ENCODE data around the gene DTWD1. TPM values are rescaled to one million over a fixed set of nuclear protein-coding genes. Genes with fewer than 3 reads are reported as not detected.

Gene DTWD1
- total and polyA plus RNA-seq, 4 experiments from 2014 or later = 19.8 to 29.9 (median 25.3) TPM

- H3K4me3 ChIP-seq (ENCODE audit: low read length in 2 of 2) = peak overlapping the region in 1 of 2 donors; percentile 80
- no peak for DNase-seq
Measured at GRCh38 chr15:49621887-49622286, 1.0 kb downstream of the DTWD1 start.

GRCh38 chr15:49622561-49622960, 1.7 kb downstream of the DTWD1 start:
- no peak for DNase-seq
- no peaks in the 10 kb centered on the region for H3K27me3 Mint-ChIP-seq
- intact Hi-C loops (cut with micrococcal nuclease) = loop anchor here (5.0 to 10.0 kb wide), 2 partner anchors 1142 to 1285 kb away; partner anchors contain the start of genes AP4E1 and SPPL2A

More at GRCh38 chr15:49621887-49622286, 1.0 kb downstream of the DTWD1 start:
- intact Hi-C loops (cut with micrococcal nuclease) = loop anchor here (2.0 to 10.0 kb wide), 5 partner anchors 575 to 1285 kb away; partner anchors contain the start of genes AP4E1, CEP152, SECISBP2L and SPPL2A
- ChIA-PET CTCF (ENCODE audit: partially characterized antibody) (no interaction called here), POLR2A (ENCODE audit: partially characterized antibody) (interaction anchor here (1.5 to 3.1 kb wide), 3 partner anchors 20 to 732 kb away, joined by 3 to 23 read pairs (median 10); partner anchors contain the start of genes GABPB1 and SECISBP2L)
- H3K36me3 ChIP-seq (ENCODE audit: insufficient read depth, low read length) = no peaks in the 10 kb centered on the region
- no peaks in the 10 kb centered on the region for H3K27me3 ChIP-seq (ENCODE audit: insufficient read depth, low read length)
- Mint-ChIP-seq H3K4me1 (peaks cover 25 to 51% (median 37%) of the 10 kb centered on the region in 4 donors), H3K4me3 (peak overlapping the region; percentile 95 to 99 (median 98)), H3K36me3 (peaks cover 19 to 25% of the 10 kb centered on the region in 2 donors), H3K27me3 (no peaks in the 10 kb centered on the region), H3K9me3 (peaks cover 0 to 7% (median 3%) of the 10 kb centered on the region in 8 donors), H3K27ac (peak overlapping the region in 4 of 7 donors; percentile 29 to 99 (median 99))
- no peaks in the 10 kb centered on the region for H3K9me3 ChIP-seq (ENCODE audit: control insufficient read depth in 1 of 2, low read length in 2 of 2)
- H3K27ac ChIP-seq (ENCODE audit: low read depth, low read length) = no peak overlapping the region
- H3K4me1 ChIP-seq (ENCODE audit: insufficient read depth, low read length) = peaks cover 22% of the 10 kb centered on the region

GRCh38 chr15:49624056-49624455, 3.2 kb downstream of the DTWD1 start:
- Mint-ChIP-seq H3K27me3 (no peaks in the 10 kb centered on the region), H3K27ac (no peak overlapping the region), H3K36me3 (peaks cover 20 to 23% of the 10 kb centered on the region in 2 donors), H3K4me1 (peaks cover 25 to 47% (median 35%) of the 10 kb centered on the region in 4 donors), H3K9me3 (peaks cover 0 to 7% (median 3%) of the 10 kb centered on the region in 8 donors), H3K4me3 (no peak overlapping the region)
- no peaks in the 10 kb centered on the region for H3K36me3 ChIP-seq (ENCODE audit: insufficient read depth, low read length)
- ChIA-PET POLR2A (ENCODE audit: partially characterized antibody) (no interaction called here), CTCF (ENCODE audit: partially characterized antibody) (no interaction called here)
- H3K4me1 ChIP-seq (ENCODE audit: insufficient read depth, low read length) = peaks cover 22% of the 10 kb centered on the region
- H3K27ac ChIP-seq (ENCODE audit: low read depth, low read length) = no peak overlapping the region
- no peaks in the 10 kb centered on the region for H3K27me3 ChIP-seq (ENCODE audit: insufficient read depth, low read length)
- H3K4me3 ChIP-seq (ENCODE audit: low read length in 2 of 2) = no peak overlapping the region
- no peaks in the 10 kb centered on the region for H3K9me3 ChIP-seq (ENCODE audit: control insufficient read depth in 1 of 2, low read length in 2 of 2)
- intact Hi-C loops (cut with micrococcal nuclease) = loop anchor here (5.0 to 10.0 kb wide), 2 partner anchors 1141 to 1283 kb away; partner anchors contain the start of genes AP4E1 and SPPL2A
- no peak for DNase-seq

More at GRCh38 chr15:49622561-49622960, 1.7 kb downstream of the DTWD1 start:
- H3K27ac ChIP-seq (ENCODE audit: low read depth, low read length) = no peak overlapping the region
- H3K4me3 ChIP-seq (ENCODE audit: low read length in 2 of 2) = no peak overlapping the region
- H3K36me3 ChIP-seq (ENCODE audit: insufficient read depth, low read length) = no peaks in the 10 kb centered on the region
- Mint-ChIP-seq H3K4me1 (peaks cover 25 to 51% (median 37%) of the 10 kb centered on the region in 4 donors), H3K9me3 (peaks cover 0 to 7% (median 3%) of the 10 kb centered on the region in 8 donors), H3K36me3 (peaks cover 17 to 25% of the 10 kb centered on the region in 2 donors), H3K27ac (peak overlapping the region in 1 of 7 donors; percentile 42), H3K4me3 (peak overlapping the region in 3 of 8 donors; percentile 13 to 43 (median 15))
- peaks cover 22% of the 10 kb centered on the region for H3K4me1 ChIP-seq (ENCODE audit: insufficient read depth, low read length)
- POLR2A ChIA-PET (ENCODE audit: partially characterized antibody) = no interaction called here
- no peaks in the 10 kb centered on the region for H3K27me3 ChIP-seq (ENCODE audit: insufficient read depth, low read length)
- CTCF ChIA-PET (ENCODE audit: partially characterized antibody) = no interaction called here
- H3K9me3 ChIP-seq (ENCODE audit: control insufficient read depth in 1 of 2, low read length in 2 of 2) = no peaks in the 10 kb centered on the region

GRCh38 chr15:49625460-49626036, 4.7 kb downstream of the DTWD1 start:
- Mint-ChIP-seq H3K9me3 (peaks cover 0 to 7% (median 3%) of the 10 kb centered on the region in 8 donors), H3K27ac (no peak overlapping the region), H3K4me1 (peaks cover 17 to 32% (median 24%) of the 10 kb centered on the region in 4 donors), H3K27me3 (no peaks in the 10 kb centered on the region), H3K36me3 (peaks cover 20 to 31% of the 10 kb centered on the region in 2 donors), H3K4me3 (no peak overlapping the region)
- ChIA-PET CTCF (ENCODE audit: partially characterized antibody) (no interaction called here), POLR2A (ENCODE audit: partially characterized antibody) (no interaction called here)
- Histone ChIP-seq H3K9me3 (ENCODE audit: control insufficient read depth in 1 of 2, low read length in 2 of 2) (no peaks in the 10 kb centered on the region), H3K27me3 (ENCODE audit: insufficient read depth, low read length) (no peaks in the 10 kb centered on the region), H3K4me3 (ENCODE audit: low read length in 2 of 2) (no peak overlapping the region), H3K36me3 (ENCODE audit: insufficient read depth, low read length) (no peaks in the 10 kb centered on the region), H3K27ac (ENCODE audit: low read depth, low read length) (no peak overlapping the region), H3K4me1 (ENCODE audit: insufficient read depth, low read length) (peaks cover 14% of the 10 kb centered on the region)
- intact Hi-C loops (cut with micrococcal nuclease) = loop anchor here (10.0 kb wide), 1 partner anchor 1139 kb away; the partner anchor contains the start of gene SPPL2A
- no peak for DNase-seq

- H3K9me3 Mint-ChIP-seq = peaks cover 0 to 7% (median 3%) of the 10 kb centered on the region in 8 donors
- H3K27ac ChIP-seq (ENCODE audit: low read depth, low read length) = no peak overlapping the region
- ChIA-PET POLR2A (ENCODE audit: partially characterized antibody) (no interaction called here), CTCF (ENCODE audit: partially characterized antibody) (no interaction called here)
- H3K4me3 ChIP-seq (ENCODE audit: low read length in 2 of 2) = no peak overlapping the region
- no peak for DNase-seq
- no peak overlapping the region for H3K4me3 Mint-ChIP-seq
- H3K27me3 Mint-ChIP-seq = no peaks in the 10 kb centered on the region
- intact Hi-C loops (cut with micrococcal nuclease) = loop anchor here (10.0 kb wide), 1 partner anchor 1137 kb away; the partner anchor contains the start of gene SPPL2A
- peaks cover 6 to 16% (median 9%) of the 10 kb centered on the region in 4 donors for H3K4me1 Mint-ChIP-seq
- peaks cover 4% of the 10 kb centered on the region for H3K4me1 ChIP-seq (ENCODE audit: insufficient read depth, low read length)
- H3K27ac Mint-ChIP-seq = no peak overlapping the region
- H3K36me3 Mint-ChIP-seq = peaks cover 14 to 31% of the 10 kb centered on the region in 2 donors
- H3K27me3 ChIP-seq (ENCODE audit: insufficient read depth, low read length) = no peaks in the 10 kb centered on the region
- no peaks in the 10 kb centered on the region for H3K36me3 ChIP-seq (ENCODE audit: insufficient read depth, low read length)
- H3K9me3 ChIP-seq (ENCODE audit: control insufficient read depth in 1 of 2, low read length in 2 of 2) = no peaks in the 10 kb centered on the region
Measured at GRCh38 chr15:49627407-49627877, 6.6 kb downstream of the DTWD1 start.

- H3K4me3 ChIP-seq (ENCODE audit: low read length in 2 of 2) = no peak overlapping the region
- no peak for DNase-seq
- no peaks in the 10 kb centered on the region for H3K4me1 ChIP-seq (ENCODE audit: insufficient read depth, low read length)
- ChIA-PET POLR2A (ENCODE audit: partially characterized antibody) (no interaction called here), CTCF (ENCODE audit: partially characterized antibody) (interaction anchor here (0.8 to 1.1 kb wide), 2 partner anchors 7 to 19 kb away, joined by 3 read pairs; partner anchors contain the start of genes DTWD1 and FAM227B)
- no peaks in the 10 kb centered on the region for H3K9me3 ChIP-seq (ENCODE audit: control insufficient read depth in 1 of 2, low read length in 2 of 2)
- H3K9me3 Mint-ChIP-seq = peaks cover 0 to 7% (median 3%) of the 10 kb centered on the region in 8 donors
- H3K36me3 ChIP-seq (ENCODE audit: insufficient read depth, low read length) = no peaks in the 10 kb centered on the region
- intact Hi-C loops (cut with micrococcal nuclease) = loop anchor here (10.0 kb wide), 1 partner anchor 1136 kb away; the partner anchor contains the start of gene SPPL2A
- no peaks in the 10 kb centered on the region for H3K27me3 Mint-ChIP-seq
- H3K27ac ChIP-seq (ENCODE audit: low read depth, low read length) = no peak overlapping the region
- peaks cover 16 to 31% of the 10 kb centered on the region in 2 donors for H3K36me3 Mint-ChIP-seq
- peak overlapping the region in 1 of 7 donors; percentile 41 for H3K27ac Mint-ChIP-seq
- H3K4me3 Mint-ChIP-seq = no peak overlapping the region
- no peaks in the 10 kb centered on the region for H3K27me3 ChIP-seq (ENCODE audit: insufficient read depth, low read length)
- H3K4me1 Mint-ChIP-seq = peaks cover 4 to 9% (median 5%) of the 10 kb centered on the region in 4 donors
Measured at GRCh38 chr15:49628379-49628778, 7.5 kb downstream of the DTWD1 start.

GRCh38 chr15:49637857-49638256, 17.0 kb downstream of the DTWD1 start:
- Histone ChIP-seq H3K4me3 (ENCODE audit: low read length in 2 of 2) (no peak overlapping the region), H3K27me3 (ENCODE audit: insufficient read depth, low read length) (no peaks in the 10 kb centered on the region), H3K36me3 (ENCODE audit: insufficient read depth, low read length) (no peaks in the 10 kb centered on the region), H3K27ac (ENCODE audit: low read depth, low read length) (no peak overlapping the region), H3K9me3 (ENCODE audit: control insufficient read depth in 1 of 2, low read length in 2 of 2) (no peaks in the 10 kb centered on the region), H3K4me1 (ENCODE audit: insufficient read depth, low read length) (no peaks in the 10 kb centered on the region)
- Mint-ChIP-seq H3K36me3 (peaks cover 15 to 29% of the 10 kb centered on the region in 2 donors), H3K27ac (peak overlapping the region in 1 of 7 donors; percentile 10), H3K4me1 (peaks cover 0 to 4% (median 2%) of the 10 kb centered on the region in 4 donors), H3K27me3 (no peaks in the 10 kb centered on the region), H3K4me3 (no peak overlapping the region), H3K9me3 (no peaks in the 10 kb centered on the region)
- CTCF ChIA-PET (ENCODE audit: partially characterized antibody) = no interaction called here
- intact Hi-C loops (cut with micrococcal nuclease) = no loop called here
- POLR2A ChIA-PET (ENCODE audit: partially characterized antibody) = no interaction called here
- DNase-seq = no peak

Measured in CD4-positive, alpha-beta memory T cell (primary cell).